Measurements from ENCODE around the gene TMEM267.
"Not testable (repeated sequence)": the region's sequence is repeated elsewhere in the genome, so short reads cannot be mapped to it uniquely, and the experiment has no call there.

Gene TMEM267

DNA sequence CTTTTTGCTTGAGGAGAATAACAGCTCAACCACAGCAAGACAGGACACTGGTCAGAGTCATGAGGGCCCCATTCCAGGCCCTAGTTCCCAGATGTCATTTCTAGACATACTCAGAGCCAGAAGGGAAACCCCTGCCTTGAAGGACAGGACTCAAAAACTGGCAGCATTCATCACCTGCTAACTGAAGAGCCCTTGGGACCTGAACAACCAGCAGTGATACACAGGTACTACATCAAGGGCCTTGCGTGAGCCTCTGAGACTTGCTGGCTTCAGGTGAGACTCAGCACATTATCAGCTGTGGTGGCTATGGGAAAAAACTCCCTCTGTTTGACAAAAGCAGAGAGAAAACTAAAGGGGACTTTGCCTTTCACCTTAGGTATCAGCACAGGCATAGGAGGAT, 22.6 kb downstream of the TMEM267 start:
- DNase-seq (ENCODE audit: low spot score) = no peak

- no peak for DNase-seq (ENCODE audit: low spot score)
Observed at GRCh38 chr5:43456556-43456955, 27.1 kb downstream of the TMEM267 start.

- DNase-seq (ENCODE audit: low spot score) = not testable (repeated sequence)
Observed at GRCh38 chr5:43441575-43441974, 42.1 kb downstream of the TMEM267 start.

- no peak for DNase-seq (ENCODE audit: low spot score)
Observed at GRCh38 chr5:43437062-43437660, 46.5 kb downstream of the TMEM267 start.

DNA sequence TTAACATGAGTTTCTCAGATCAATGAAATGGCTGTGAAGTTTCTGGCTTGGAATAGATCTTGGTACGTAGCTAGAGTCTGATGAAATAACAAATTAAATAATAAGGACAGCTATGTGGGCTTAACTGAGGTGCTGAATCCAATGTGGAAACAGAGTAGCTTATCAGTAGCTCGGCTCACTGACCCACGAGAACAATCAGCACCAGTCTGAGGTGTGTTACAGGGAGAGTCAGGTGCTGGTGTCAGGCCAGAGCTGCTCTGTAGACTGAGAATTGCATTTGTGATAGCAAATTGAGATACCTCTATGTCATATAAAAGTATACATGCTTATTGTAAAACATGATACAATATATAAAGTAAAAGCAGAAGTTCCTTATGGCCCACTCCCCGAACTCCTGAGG, 50.3 kb downstream of the TMEM267 start:
- no peak for DNase-seq (ENCODE audit: low spot score)

DNA sequence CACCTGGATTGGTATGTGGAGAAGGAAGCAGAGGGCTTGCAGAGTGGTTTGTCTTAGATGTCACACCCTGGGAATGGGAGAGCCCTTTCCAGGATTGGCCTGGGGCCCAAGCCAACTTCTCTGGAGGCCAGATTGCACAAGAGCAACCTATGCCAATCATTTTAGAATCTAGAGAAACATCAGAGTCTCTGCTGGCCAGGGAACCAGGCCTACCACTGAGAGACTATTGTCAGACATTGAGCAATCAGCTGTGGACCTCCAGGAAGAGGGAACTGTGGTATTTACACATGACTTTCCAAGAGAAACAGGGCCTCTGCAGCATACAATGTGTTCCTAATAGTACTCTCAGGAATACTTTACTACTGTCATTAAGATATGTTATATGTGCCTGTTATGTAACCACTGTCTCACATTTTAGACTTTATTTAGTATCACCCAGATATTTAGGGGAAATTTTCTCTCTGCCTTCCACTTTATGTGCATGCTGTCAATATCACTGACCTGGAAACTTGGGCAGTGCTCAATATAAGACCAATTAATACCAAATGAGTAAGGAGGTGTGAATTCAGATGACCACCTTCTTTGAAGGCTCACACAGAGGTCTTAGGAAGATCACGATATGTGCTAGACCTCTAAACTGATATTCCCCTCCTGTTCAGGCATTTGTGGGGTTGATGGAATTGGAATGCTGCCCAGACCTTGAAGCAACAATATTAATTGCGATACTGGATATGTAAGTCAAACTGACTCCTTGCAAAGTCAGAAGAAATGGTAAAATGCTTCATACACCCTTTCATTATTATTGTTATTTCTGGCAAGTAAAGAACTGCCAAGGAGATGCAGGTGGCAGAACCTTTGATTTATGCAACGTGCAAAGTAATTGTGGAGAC, 50.9 kb downstream of the TMEM267 start:
- DNase-seq (ENCODE audit: low spot score) = peak; percentile 93

DNA sequence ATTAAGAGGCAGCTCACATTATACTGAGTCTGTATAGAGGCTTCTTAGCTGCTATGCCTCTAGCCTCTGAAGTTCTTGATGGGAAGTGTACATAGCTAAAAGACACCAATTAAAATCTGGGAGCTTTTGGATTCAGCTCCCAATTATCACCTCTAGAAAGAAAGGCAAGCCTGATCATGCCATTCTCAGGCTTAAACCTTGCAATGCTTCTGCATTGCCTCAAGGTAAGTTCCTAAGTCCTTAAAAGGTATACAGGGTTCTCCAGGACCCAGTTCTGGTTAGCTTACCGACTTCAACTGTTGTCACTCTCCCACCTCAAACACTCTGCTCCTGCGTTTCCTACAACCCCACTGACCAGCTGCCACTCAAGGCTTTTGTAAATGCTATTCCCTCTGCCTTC, 54.0 kb downstream of the TMEM267 start:
- no peak for DNase-seq (ENCODE audit: low spot score)

DNA sequence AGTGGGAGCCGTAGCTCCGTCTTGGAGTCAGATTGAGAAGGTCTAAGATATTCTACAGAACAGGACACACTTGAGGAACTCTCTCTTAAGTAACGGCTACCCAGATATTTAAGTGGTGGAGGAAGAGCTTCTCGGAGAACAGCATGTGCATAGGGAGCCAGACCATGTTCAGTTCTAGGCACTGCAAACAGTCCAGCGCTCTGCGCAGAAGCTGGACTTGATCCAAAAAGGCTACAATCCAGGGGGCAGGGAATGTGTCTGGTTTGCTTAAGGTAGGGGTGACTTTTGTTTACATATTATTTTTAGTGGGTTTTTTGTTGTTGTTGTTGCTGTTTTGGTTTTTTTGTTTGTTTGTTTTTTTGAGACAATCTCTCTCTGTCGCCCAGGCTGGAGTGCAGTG, 54.6 kb downstream of the TMEM267 start:
- no peak for DNase-seq (ENCODE audit: low spot score)

DNA sequence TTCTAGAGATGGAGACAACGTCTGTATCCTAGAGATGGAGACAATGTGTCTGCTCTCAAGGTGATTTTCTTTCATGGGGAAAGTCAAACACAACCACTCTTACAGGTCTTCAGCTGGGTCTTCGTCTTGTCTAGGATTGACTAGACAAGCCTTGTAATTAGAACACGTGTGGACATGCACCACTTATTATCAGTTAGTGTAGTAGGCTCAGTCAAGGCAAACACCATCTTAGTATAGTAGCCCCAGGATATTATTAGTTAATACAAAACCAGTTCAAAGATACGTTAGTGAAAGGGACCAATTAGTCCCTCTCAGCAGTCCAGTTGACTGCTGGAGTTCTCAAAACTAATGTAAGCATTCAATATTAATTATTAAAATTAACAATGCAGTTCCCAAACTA, 56.4 kb downstream of the TMEM267 start:
- no peak for DNase-seq (ENCODE audit: low spot score)

- DNase-seq (ENCODE audit: low spot score) = peak; percentile 49
Observed at GRCh38 chr5:43425983-43426382, 57.7 kb downstream of the TMEM267 start.

- DNase-seq (ENCODE audit: low spot score) = not testable (repeated sequence)
Observed at GRCh38 chr5:43423086-43423485, 60.6 kb downstream of the TMEM267 start.

DNA sequence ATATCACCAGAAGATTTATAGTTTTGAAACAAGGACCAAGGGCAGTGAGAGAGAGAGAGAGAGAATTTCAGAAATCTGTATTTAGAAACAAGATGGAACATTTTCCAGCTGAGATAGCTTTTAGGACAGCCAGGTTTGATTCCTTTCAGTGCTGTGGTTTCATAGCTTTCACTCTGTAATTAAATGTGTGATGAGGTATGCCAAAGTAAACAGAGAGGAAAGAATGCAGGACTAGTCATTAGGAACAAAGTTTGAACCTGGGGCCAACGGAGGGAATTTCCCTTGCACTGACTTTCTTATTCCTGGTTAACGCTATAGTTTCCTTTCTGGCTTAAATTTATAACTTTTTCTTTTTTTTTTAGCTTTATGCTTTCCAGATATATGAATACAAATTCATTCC, 61.5 kb downstream of the TMEM267 start:
- peak; percentile 72 for DNase-seq (ENCODE audit: low spot score)

DNA sequence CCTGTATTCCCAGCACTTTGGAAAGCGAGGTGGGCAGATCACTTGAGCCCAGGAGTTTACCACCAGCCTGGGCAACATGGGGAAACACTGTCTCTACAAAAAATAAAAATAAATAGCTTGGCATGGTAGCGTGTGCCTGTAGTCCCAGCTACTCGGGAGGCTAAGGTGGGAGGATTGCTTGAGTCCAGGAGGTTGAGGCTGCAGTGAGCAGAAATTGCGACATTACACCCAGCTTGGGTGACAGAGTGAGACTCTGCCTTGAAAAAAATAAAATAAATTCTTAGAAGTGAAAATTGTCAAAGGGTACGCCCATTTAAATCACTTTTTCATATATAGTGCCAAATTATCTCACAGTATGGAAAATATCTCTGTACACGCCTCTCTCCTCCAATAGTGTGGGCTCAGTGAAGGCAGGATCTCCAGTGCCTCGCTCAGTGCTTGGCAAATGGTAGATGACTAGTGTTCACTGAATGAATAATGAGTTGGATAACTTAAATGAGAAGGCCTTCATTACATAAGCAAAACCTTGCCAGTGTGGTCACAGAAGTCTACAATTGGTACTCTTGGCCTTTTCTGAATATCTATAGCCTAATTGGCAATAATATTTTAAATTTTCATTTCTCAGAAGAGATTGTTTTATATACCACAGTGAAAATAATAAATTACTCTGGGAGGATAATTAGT, 62.1 kb downstream of the TMEM267 start:
- no peak for DNase-seq (ENCODE audit: low spot score)

- DNase-seq (ENCODE audit: low spot score) = no peak
Observed at GRCh38 chr5:43420241-43420640, 63.4 kb downstream of the TMEM267 start.

- no peak for DNase-seq (ENCODE audit: low spot score)
Observed at GRCh38 chr5:43418561-43418960, 65.1 kb downstream of the TMEM267 start.

DNA sequence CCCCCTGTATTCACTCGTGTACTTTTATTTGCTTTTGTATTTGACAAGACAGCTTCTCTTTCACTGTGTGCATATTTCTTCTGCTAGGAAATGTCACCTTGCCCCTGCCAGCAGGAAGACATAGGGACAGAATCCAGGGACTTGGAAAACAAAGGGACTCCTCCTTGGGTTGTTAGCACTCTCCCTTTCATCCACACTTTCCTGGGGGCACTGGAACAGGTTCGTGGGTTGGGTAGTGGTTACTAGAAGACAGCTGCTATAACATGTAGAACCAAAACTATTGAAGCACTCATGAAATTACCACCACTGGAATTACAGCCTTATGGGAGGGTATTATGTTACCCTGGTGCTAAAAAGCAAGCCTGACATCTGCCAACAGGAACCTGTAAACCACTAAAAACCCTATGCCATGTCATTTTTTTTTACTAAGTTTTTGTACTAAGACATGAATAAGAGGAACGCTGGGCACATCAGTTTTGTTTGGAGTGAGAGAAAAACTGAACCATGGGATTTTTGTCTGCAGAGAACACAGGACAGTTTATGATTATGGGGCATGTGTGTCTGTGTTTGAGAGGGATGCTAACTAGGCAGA, 66.8 kb downstream of the TMEM267 start:
- no peak for DNase-seq (ENCODE audit: low spot score)

- no peak for DNase-seq (ENCODE audit: low spot score)
Observed at GRCh38 chr5:43415935-43416802, 67.5 kb downstream of the TMEM267 start.

DNA sequence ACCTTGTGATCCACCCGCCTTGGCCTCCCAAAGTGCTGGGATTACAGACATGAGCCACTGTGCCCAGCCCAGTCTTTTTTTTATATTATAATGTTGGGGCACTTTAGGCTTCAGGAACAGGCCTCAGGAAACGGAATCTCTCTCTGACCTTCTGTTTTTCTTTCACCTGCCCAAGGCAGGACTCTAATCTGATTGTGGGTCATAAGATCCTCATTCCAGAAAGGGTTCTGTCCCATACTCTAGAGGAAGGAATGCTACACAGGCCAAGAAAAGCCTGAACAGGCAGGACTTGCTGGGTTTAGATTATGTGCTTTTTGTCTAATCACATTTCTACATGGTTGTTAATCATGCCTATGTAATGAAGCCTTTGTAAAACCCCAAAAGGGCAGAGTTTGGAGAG, 69.7 kb downstream of the TMEM267 start:
- no peak for DNase-seq (ENCODE audit: low spot score)

DNA sequence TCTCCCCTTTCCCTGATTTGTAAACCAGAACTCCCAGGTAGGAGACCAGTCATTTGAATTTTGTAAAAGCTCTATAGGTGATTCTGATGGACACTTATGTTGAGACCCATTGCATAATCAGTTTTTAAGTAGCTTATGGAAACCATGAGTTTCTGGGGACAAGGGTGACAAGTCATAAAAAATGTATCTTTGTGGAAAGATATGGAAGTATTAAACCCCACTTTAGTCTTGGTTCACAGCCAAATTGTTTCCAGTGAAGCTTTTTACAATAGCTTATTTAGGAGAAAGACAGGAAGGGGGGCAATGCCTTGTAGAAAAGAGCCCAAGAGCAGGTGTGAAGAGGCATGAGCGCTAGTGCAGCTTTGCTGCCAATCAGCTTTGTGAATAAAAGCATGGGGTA, 71.0 kb downstream of the TMEM267 start:
- DNase-seq (ENCODE audit: low spot score) = no peak

- DNase-seq (ENCODE audit: low spot score) = no peak
Observed at GRCh38 chr5:43412156-43412555, 71.5 kb downstream of the TMEM267 start, which contains the start of gene CCL28. Gene CCL28 (minus strand): TSS chr5:43412391. CDS start chr5:43412316, 75 bp downstream.

DNA sequence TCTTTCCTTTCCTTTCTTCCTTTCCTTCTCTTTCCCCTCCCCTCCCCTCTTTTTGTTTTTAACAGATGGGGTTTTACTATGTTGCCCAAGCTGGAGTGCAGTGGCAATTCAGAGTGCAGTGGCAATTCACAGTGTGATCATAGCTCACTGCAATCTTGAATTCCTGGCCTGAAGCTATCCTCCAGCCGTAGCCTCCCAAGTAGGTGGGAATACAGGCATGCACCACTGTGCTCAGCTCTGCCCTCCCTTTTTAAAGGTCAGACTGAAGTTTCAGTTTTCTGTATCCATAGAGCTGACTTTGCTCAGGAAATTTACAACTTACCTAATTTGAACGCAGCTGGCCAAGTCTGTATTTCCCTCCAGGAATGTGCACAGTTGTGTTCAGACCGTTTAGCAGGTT, 72.2 kb downstream of the TMEM267 start:
- no peak for DNase-seq (ENCODE audit: low spot score)

DNA sequence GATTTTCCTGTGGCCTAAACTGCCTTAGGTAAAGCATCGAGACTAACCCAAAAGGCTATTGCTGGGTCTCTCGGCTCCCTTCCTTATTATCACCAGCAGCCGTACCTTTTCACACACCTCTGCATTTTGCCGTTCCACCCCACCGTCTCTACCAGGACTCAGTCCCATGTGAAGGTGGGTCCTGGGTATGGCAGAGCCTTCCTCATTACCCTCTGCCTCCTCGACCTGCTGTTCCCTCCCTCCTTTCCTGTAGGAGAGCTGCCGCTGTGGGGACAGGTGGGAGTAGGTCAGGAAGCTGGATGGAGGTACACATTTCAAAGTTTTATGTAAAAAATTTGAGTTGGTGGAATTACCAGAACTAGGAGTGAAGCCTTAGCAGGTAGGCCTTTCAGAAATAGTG, 73.3 kb downstream of the TMEM267 start:
- no peak for DNase-seq (ENCODE audit: low spot score)
